ENCODE results near the gene ACOXL. TPM values are rescaled to one million over a fixed set of nuclear protein-coding genes. Genes with fewer than 3 reads are reported as not detected.

The ACOXL gene
- total and polyA plus RNA-seq, 2 experiments from 2014 or later, result not detected

DNA sequence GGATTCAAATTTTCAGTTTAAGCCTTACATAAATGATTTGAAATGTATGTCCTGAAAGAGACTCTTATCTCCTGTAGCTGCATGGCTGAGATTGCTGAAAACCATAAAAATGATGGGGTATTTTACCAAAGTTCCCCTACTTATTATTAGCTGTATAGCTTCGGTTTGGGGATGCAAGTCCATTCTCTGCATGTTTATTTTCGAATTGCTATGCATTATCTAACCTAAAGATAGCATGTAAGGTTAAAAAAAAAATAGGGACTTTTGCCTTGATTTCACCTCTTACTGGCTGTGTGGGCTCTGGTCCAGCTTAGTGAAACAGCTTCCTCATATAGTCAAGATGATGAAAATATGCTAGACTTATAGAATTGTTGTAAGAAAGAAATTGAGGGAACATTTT is 14.0 kb upstream of the ACOXL start:
- peaks cover 15% of the 10 kb centered on the region for H3K4me1 ChIP-seq (ENCODE audit: insufficient read depth)
- peaks cover 67% of the 10 kb centered on the region for H3K27me3 ChIP-seq (replicated peaks; ENCODE audit: insufficient read depth)
- no peaks in the 10 kb centered on the region for H3K36me3 ChIP-seq (ENCODE audit: low read depth)
- no peak for DNase-seq
- no peak overlapping the region for H3K27ac ChIP-seq
- H3K4me3 ChIP-seq, result no peak overlapping the region
- TF ChIP-seq EZH2 (IDR thresholded peaks at IDR 0.05; ENCODE audit: insufficient read depth, poor library complexity, severe bottlenecking), result no peak
- no peak for TF ChIP-seq EZH2phosphoT487 (IDR thresholded peaks at IDR 0.05; ENCODE audit: insufficient read depth, low read depth)
- H3F3A ChIP-seq (ENCODE audit: insufficient read depth), result no peaks in the 10 kb centered on the region; the same call in 1 of the 2 replicates
- H2AFZ ChIP-seq, result no peak overlapping the region
- no peaks in the 10 kb centered on the region for H4K20me1 ChIP-seq (ENCODE audit: insufficient read depth)
- no peak overlapping the region for H3K9ac ChIP-seq
- WGBS, 2 experiments (ENCODE audit: low coverage in 1 of 2, low lambda C conversion rate in 2 of 2, missing lambda C conversion rate in 2 of 2), result 52 to 69% methylated on average over 2 of the region's 2 CpGs
- no peaks in the 10 kb centered on the region for H3K79me2 ChIP-seq (ENCODE audit: insufficient read depth)
- H3K9me3 ChIP-seq (ENCODE audit: low read depth), result no peaks in the 10 kb centered on the region
- H3K4me2 ChIP-seq (ENCODE audit: unreplicated experiment), result no peak overlapping the region
- H3K9me2 ChIP-seq (ENCODE audit: insufficient read depth), result no peaks in the 10 kb centered on the region
- in situ Hi-C loops (cut with MboI), result no loop called here

GRCh38 chr2:110718990-110719389 is 13.4 kb upstream of the ACOXL start:
- H3K9ac ChIP-seq, result no peak overlapping the region
- no peaks in the 10 kb centered on the region; the same call in 1 of the 2 replicates for H3F3A ChIP-seq (ENCODE audit: insufficient read depth)
- H3K9me3 ChIP-seq (ENCODE audit: low read depth), result no peaks in the 10 kb centered on the region
- in situ Hi-C loops (cut with MboI), result no loop called here
- no peaks in the 10 kb centered on the region for H3K79me2 ChIP-seq (ENCODE audit: insufficient read depth)
- no peak overlapping the region for H3K4me3 ChIP-seq
- peak; percentile 8 for DNase-seq
- H3K27ac ChIP-seq, result no peak overlapping the region
- WGBS, 2 experiments (ENCODE audit: low coverage in 1 of 2, low lambda C conversion rate in 2 of 2, missing lambda C conversion rate in 2 of 2), result 0 to 2% methylated on average over 2 of the region's 2 CpGs
- H3K4me2 ChIP-seq (ENCODE audit: unreplicated experiment), result no peak overlapping the region
- no peak overlapping the region for H2AFZ ChIP-seq
- no peaks in the 10 kb centered on the region for H4K20me1 ChIP-seq (ENCODE audit: insufficient read depth)
- TF ChIP-seq EZH2phosphoT487 (IDR thresholded peaks at IDR 0.05; ENCODE audit: insufficient read depth, low read depth), result no peak
- no peak for TF ChIP-seq EZH2 (IDR thresholded peaks at IDR 0.05; ENCODE audit: insufficient read depth, poor library complexity, severe bottlenecking)
- no peaks in the 10 kb centered on the region for H3K9me2 ChIP-seq (ENCODE audit: insufficient read depth)
- peaks cover 66% of the 10 kb centered on the region for H3K27me3 ChIP-seq (replicated peaks; ENCODE audit: insufficient read depth)
- H3K4me1 ChIP-seq (ENCODE audit: insufficient read depth), result peaks cover 15% of the 10 kb centered on the region
- H3K36me3 ChIP-seq (ENCODE audit: low read depth), result no peaks in the 10 kb centered on the region

- TF ChIP-seq EZH2 (IDR thresholded peaks at IDR 0.05; ENCODE audit: insufficient read depth, poor library complexity, severe bottlenecking), result no peak
- TF ChIP-seq EZH2phosphoT487 (IDR thresholded peaks at IDR 0.05; ENCODE audit: insufficient read depth, low read depth), result no peak
- WGBS, 2 experiments (ENCODE audit: low coverage in 1 of 2, low lambda C conversion rate in 2 of 2, missing lambda C conversion rate in 2 of 2), result 73 to 75% methylated on average over 5 of the region's 5 CpGs
These were observed 11.8 kb upstream of the ACOXL start for GRCh38 chr2:110720547-110720946.

GRCh38 chr2:110724820-110725219 is 7.6 kb upstream of the ACOXL start:
- TF ChIP-seq EZH2phosphoT487 (IDR thresholded peaks at IDR 0.05; ENCODE audit: insufficient read depth, low read depth) (no peak), EZH2 (IDR thresholded peaks at IDR 0.05; ENCODE audit: insufficient read depth, poor library complexity, severe bottlenecking) (no peak)
- no peaks in the 10 kb centered on the region for H3K9me2 ChIP-seq (ENCODE audit: insufficient read depth)
- H3F3A ChIP-seq (ENCODE audit: insufficient read depth), result no peaks in the 10 kb centered on the region
- peaks cover 70% of the 10 kb centered on the region for H3K27me3 ChIP-seq (replicated peaks; ENCODE audit: insufficient read depth)
- no peak overlapping the region for H3K27ac ChIP-seq
- H3K9me3 ChIP-seq (ENCODE audit: low read depth), result no peaks in the 10 kb centered on the region
- no peaks in the 10 kb centered on the region for H3K4me1 ChIP-seq (ENCODE audit: insufficient read depth)
- no peak for DNase-seq
- WGBS, 2 experiments (ENCODE audit: low coverage in 1 of 2, low lambda C conversion rate in 2 of 2, missing lambda C conversion rate in 2 of 2), result 15 to 79% methylated on average over 2 of the region's 2 CpGs
- no peaks in the 10 kb centered on the region for H3K79me2 ChIP-seq (ENCODE audit: insufficient read depth)
- no peak overlapping the region for H2AFZ ChIP-seq
- in situ Hi-C loops (cut with MboI), result no loop called here
- H3K9ac ChIP-seq, result no peak overlapping the region
- H3K36me3 ChIP-seq (ENCODE audit: low read depth), result no peaks in the 10 kb centered on the region
- no peak overlapping the region for H3K4me2 ChIP-seq (ENCODE audit: unreplicated experiment)
- H4K20me1 ChIP-seq (ENCODE audit: insufficient read depth), result no peaks in the 10 kb centered on the region
- no peak overlapping the region for H3K4me3 ChIP-seq

More at GRCh38 chr2:110720547-110720946, 11.8 kb upstream of the ACOXL start:
- Histone ChIP-seq H3K9me3 (ENCODE audit: low read depth) (no peaks in the 10 kb centered on the region), H3F3A (ENCODE audit: insufficient read depth) (no peaks in the 10 kb centered on the region; the same call in 1 of the 2 replicates), H3K27ac (no peak overlapping the region), H2AFZ (no peak overlapping the region), H3K79me2 (ENCODE audit: insufficient read depth) (no peaks in the 10 kb centered on the region), H3K9ac (no peak overlapping the region), H4K20me1 (ENCODE audit: insufficient read depth) (no peaks in the 10 kb centered on the region), H3K9me2 (ENCODE audit: insufficient read depth) (no peaks in the 10 kb centered on the region), H3K36me3 (ENCODE audit: low read depth) (no peaks in the 10 kb centered on the region), H3K4me1 (ENCODE audit: insufficient read depth) (peaks cover 15% of the 10 kb centered on the region), H3K27me3 (replicated peaks; ENCODE audit: insufficient read depth) (peaks cover 58% of the 10 kb centered on the region), H3K4me2 (ENCODE audit: unreplicated experiment) (no peak overlapping the region), H3K4me3 (no peak overlapping the region)
- DNase-seq, result no peak
- in situ Hi-C loops (cut with MboI), result no loop called here

DNA sequence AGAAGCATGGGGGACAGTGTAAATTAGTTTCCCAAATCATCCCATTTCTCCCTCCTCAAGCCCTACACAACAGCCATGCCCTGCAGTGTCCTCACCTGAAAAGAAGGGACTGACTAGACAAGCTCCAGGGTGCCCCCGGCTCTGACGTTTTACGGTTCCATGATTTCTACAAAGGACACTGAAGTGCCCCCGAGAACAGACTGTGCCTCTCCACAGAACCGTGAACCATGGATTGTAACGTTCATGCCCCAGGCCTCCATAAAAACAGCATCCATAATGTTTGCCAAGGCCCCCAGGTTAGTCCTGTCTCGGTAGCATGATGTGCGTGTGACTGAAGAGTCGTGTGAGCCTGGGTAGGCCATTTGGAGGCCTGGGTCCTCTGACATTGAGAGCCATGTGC is 7.0 kb upstream of the ACOXL start:
- Histone ChIP-seq H3K4me3 (no peak overlapping the region), H3K4me1 (ENCODE audit: insufficient read depth) (no peaks in the 10 kb centered on the region), H2AFZ (no peak overlapping the region), H3F3A (ENCODE audit: insufficient read depth) (no peaks in the 10 kb centered on the region), H3K27ac (no peak overlapping the region), H3K36me3 (ENCODE audit: low read depth) (no peaks in the 10 kb centered on the region), H3K9me3 (ENCODE audit: low read depth) (no peaks in the 10 kb centered on the region), H3K9me2 (ENCODE audit: insufficient read depth) (no peaks in the 10 kb centered on the region), H3K79me2 (ENCODE audit: insufficient read depth) (no peaks in the 10 kb centered on the region), H3K9ac (no peak overlapping the region), H4K20me1 (ENCODE audit: insufficient read depth) (no peaks in the 10 kb centered on the region), H3K4me2 (ENCODE audit: unreplicated experiment) (no peak overlapping the region), H3K27me3 (replicated peaks; ENCODE audit: insufficient read depth) (peaks cover 73% of the 10 kb centered on the region)
- TF ChIP-seq EZH2phosphoT487 (IDR thresholded peaks at IDR 0.05; ENCODE audit: insufficient read depth, low read depth) (no peak), EZH2 (IDR thresholded peaks at IDR 0.05; ENCODE audit: insufficient read depth, poor library complexity, severe bottlenecking) (no peak)
- DNase-seq, result no peak
- 57% methylated on average over 9 of the region's 9 CpGs for WGBS, 2 experiments (ENCODE audit: low coverage in 1 of 2, low lambda C conversion rate in 2 of 2, missing lambda C conversion rate in 2 of 2)
- in situ Hi-C loops (cut with MboI), result no loop called here
